HAP-1 (cell line): ENCODE measurements around the gene UBE2U.
"Not testable (repeated sequence)": the region's sequence is repeated elsewhere in the genome, so short reads cannot be mapped to it uniquely, and the experiment has no call there.

Experiments
- DNase-seq, 2 experiments: peaks; one replicate each; pipeline ENCODE4 v3.0.0-alpha.2; 2016 to 2020; ENCODE audit warnings: low spot score in 2 of 2
- H3K27me3 ChIP-seq: fragments of 250-450 bp; sonication (Bioruptor Pico); 2 replicates; pipeline ENCODE4 v1.5.1; 2020; ENCODE audit warnings: low read depth, mild to moderate bottlenecking, moderate library complexity
- H3K36me3 ChIP-seq: fragments of 250-450 bp; sonication (Bioruptor Pico); replicated peaks from 2 replicates; pipeline ENCODE4 v1.5.1; 2020; ENCODE audit warnings: mild to moderate bottlenecking
- H3K4me1 ChIP-seq: fragments of 250-450 bp; sonication (Bioruptor Pico); 2 replicates; pipeline ENCODE4 v1.5.1; 2020; ENCODE audit warnings: mild to moderate bottlenecking
- H3K4me3 ChIP-seq: fragments of 250-450 bp; sonication (Bioruptor Pico); 2 replicates; pipeline ENCODE4 v1.5.1; 2020; ENCODE audit warnings: mild to moderate bottlenecking, moderate library complexity
- H3K9me3 ChIP-seq: fragments of 250-450 bp; sonication (Bioruptor Pico); 2 replicates; pipeline ENCODE4 v1.5.1; 2020; ENCODE audit warnings: mild to moderate bottlenecking, moderate library complexity
- in situ Hi-C: fragments of 300-500 bp; cut with MboI; formaldehyde crosslinking; loops from 3 replicates; pipeline ENCODE4 v1.14.3; 2020; ENCODE audit warnings: low sequenced_read_pairs, inconsistent platforms, mixed read lengths

UBE2U gene

GRCh38 chr1:64199154-64199553, 4.3 kb upstream of the UBE2U start:
- Histone ChIP-seq H3K9me3 (no peaks in the 10 kb centered on the region), H3K27me3 (no peaks in the 10 kb centered on the region; the same call in 1 of the 2 replicates), H3K4me3 (no peak overlapping the region), H3K36me3 (no peaks in the 10 kb centered on the region), H3K4me1 (no peaks in the 10 kb centered on the region)
- no peak for DNase-seq
- in situ Hi-C loops, result no loop called here

GRCh38 chr1:64200064-64200463, 3.4 kb upstream of the UBE2U start:
- Histone ChIP-seq H3K27me3 (no peaks in the 10 kb centered on the region), H3K4me1 (no peaks in the 10 kb centered on the region), H3K36me3 (no peaks in the 10 kb centered on the region), H3K4me3 (no peak overlapping the region), H3K9me3 (no peaks in the 10 kb centered on the region)
- in situ Hi-C loops, result no loop called here
- DNase-seq, result no peak

DNA sequence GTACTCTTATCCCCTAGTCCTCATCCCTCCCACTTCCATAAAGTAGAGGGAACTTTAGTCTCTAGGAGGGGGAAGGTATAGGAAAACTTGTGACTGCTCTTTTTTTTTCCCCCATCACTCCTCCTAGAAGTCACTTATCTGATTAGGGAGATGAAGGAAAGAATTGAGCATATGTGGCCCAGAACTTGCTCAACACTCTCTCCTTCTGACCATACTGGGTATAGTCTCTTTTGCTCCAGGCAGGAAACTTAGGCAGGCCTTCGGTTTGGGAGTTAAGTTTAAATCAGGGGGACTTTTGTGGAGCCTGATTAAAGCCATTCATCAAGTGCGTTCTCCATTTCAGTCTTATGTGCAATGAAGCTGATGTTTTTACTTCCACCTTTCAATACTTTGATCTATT, 5.8 kb downstream of the UBE2U start:
- Histone ChIP-seq H3K4me1 (no peaks in the 10 kb centered on the region), H3K4me3 (no peak overlapping the region), H3K9me3 (no peaks in the 10 kb centered on the region), H3K36me3 (no peaks in the 10 kb centered on the region), H3K27me3 (peaks cover 21% of the 10 kb centered on the region)
- no peak for DNase-seq
- in situ Hi-C loops, result no loop called here

DNA sequence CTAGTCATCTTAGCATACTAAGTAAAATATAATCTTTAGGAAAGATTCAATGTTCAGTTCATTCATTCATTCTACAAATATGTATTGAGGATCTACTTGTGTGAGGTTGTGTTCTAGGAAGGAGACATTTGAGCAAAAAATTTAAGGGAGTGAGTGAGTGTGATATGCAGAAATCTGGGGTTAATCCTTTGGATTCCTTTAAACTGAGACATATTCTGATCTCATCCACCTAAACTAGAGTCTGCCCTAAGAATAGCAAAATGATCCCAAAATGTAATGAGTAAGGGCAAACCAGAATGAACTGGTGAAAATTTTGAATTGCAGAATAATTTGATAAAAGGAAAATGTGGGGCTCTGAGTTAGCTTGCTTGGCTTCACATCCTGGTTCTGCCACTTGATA, 8.6 kb downstream of the UBE2U start:
- Histone ChIP-seq H3K4me1 (no peaks in the 10 kb centered on the region), H3K9me3 (no peaks in the 10 kb centered on the region), H3K4me3 (no peak overlapping the region), H3K27me3 (peaks cover 12% of the 10 kb centered on the region), H3K36me3 (no peaks in the 10 kb centered on the region)
- in situ Hi-C loops, result no loop called here
- DNase-seq, result no peak

- Histone ChIP-seq H3K4me3 (no peak overlapping the region), H3K36me3 (no peaks in the 10 kb centered on the region), H3K4me1 (no peaks in the 10 kb centered on the region), H3K9me3 (no peaks in the 10 kb centered on the region), H3K27me3 (peaks cover 13% of the 10 kb centered on the region)
- no peak for DNase-seq
- in situ Hi-C loops, result no loop called here
Measured at GRCh38 chr1:64215576-64215975, 12.2 kb downstream of the UBE2U start.

GRCh38 chr1:64220241-64220640, 16.8 kb downstream of the UBE2U start:
- H3K36me3 ChIP-seq, result no peaks in the 10 kb centered on the region
- H3K9me3 ChIP-seq, result no peaks in the 10 kb centered on the region
- H3K4me1 ChIP-seq, result no peaks in the 10 kb centered on the region
- in situ Hi-C loops, result no loop called here
- no peak overlapping the region for H3K4me3 ChIP-seq
- peaks cover 4% of the 10 kb centered on the region for H3K27me3 ChIP-seq
- no peak for DNase-seq

DNA sequence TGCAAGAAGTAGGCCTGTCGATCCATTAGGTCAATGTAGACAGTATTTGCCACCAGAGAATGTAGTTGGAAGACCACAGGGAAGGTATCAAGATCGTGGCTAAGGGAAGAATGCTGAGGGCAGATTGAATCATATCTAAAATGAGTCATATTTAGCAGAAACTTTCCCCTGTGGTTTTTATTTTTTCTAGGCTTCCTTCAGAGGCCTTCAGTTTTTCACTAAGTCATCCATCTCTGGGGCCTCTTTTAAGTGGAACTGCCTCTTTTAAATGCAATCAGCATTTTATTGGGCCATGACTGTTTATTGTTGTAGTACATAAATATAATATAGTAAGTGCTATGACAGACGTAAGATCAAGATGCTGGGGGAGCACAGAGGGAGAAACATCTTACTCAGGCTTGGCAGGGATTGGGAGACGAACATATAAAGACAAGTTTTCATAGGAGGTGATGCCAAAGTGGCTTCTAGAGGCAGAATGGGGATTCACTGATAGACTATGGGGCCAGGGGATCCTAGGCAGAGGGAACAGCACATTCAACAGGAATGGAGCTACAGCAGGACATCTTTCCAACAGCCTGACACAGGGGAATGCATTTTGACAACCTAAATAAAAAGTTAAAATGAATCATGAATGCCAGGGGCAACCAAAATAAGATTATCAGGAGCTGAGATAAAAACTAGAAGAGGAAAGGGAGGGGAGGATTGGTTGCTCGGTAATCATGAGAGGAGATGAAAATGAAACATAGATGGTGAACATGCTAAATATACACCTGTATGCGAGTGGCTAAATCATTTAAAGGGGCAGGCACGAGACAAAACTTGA, 20.1 kb downstream of the UBE2U start:
- H3K4me1 ChIP-seq, result no peaks in the 10 kb centered on the region
- H3K36me3 ChIP-seq, result no peaks in the 10 kb centered on the region
- DNase-seq, result no peak
- peaks cover 11% of the 10 kb centered on the region for H3K27me3 ChIP-seq
- in situ Hi-C loops, result no loop called here
- no peaks in the 10 kb centered on the region for H3K9me3 ChIP-seq
- no peak overlapping the region for H3K4me3 ChIP-seq

- in situ Hi-C loops, H3K4me1 ChIP-seq, H3K36me3 ChIP-seq, H3K4me3 ChIP-seq, DNase-seq, H3K9me3 ChIP-seq: not testable (repeated sequence)
- peaks cover 11% of the 10 kb centered on the region for H3K27me3 ChIP-seq
Measured at GRCh38 chr1:64224236-64224635, 20.8 kb downstream of the UBE2U start.

DNA sequence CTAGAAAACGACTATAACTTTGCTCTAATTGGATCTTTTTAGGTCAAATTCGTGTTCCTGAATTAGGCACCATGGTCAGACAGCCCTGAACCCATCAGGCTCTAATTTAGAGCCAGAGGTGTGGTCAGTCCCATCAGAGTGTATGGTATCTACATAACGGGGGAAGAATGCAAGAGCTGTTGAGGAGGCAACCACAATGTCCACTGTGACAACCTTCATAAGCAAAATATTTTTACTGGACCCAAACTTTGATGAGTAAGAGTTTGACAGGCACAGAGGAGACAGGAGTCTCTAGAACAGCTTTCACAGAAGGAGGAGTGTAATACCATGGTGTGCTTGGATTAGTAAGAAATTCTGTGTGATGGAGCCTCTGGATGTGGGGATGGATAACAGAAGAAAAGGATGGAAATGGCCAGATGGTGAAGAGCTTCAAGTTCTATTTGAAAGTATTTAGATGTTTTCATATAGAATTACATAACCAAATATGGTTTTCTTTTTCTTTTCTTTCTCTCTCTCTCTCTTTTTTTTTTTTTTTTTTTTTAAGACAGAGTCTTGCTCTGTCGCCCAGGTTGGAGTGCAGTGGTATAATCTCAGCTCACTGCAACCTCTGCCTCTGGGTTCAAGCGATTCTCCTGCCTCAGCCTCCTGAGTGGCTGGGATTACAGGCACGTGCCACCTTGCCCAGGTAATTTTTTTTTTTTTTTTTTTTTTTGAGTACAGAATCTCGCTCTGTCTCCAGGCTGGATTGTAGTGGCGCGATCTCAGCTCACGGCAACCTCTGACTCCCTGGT, 24.9 kb downstream of the UBE2U start:
- H3K4me3 ChIP-seq, result no peak overlapping the region
- H3K27me3 ChIP-seq, result peaks cover 22% of the 10 kb centered on the region
- H3K9me3 ChIP-seq, result no peaks in the 10 kb centered on the region
- no peaks in the 10 kb centered on the region for H3K36me3 ChIP-seq
- in situ Hi-C loops, result no loop called here
- no peaks in the 10 kb centered on the region for H3K4me1 ChIP-seq
- no peak for DNase-seq

- in situ Hi-C loops, result no loop called here
- DNase-seq, result no peak
- peaks cover 26% of the 10 kb centered on the region for H3K27me3 ChIP-seq
Measured at GRCh38 chr1:64229307-64229706, 25.9 kb downstream of the UBE2U start.

GRCh38 chr1:64231153-64231552, 27.7 kb downstream of the UBE2U start:
- Histone ChIP-seq H3K4me3 (no peak overlapping the region), H3K4me1 (no peaks in the 10 kb centered on the region), H3K36me3 (no peaks in the 10 kb centered on the region), H3K27me3 (peaks cover 27% of the 10 kb centered on the region), H3K9me3 (no peaks in the 10 kb centered on the region)
- in situ Hi-C loops, result no loop called here
- no peak for DNase-seq

More at GRCh38 chr1:64229307-64229706, 25.9 kb downstream of the UBE2U start:
- H3K4me1 ChIP-seq, result no peaks in the 10 kb centered on the region
- no peaks in the 10 kb centered on the region for H3K9me3 ChIP-seq
- no peak overlapping the region for H3K4me3 ChIP-seq
- H3K36me3 ChIP-seq, result no peaks in the 10 kb centered on the region

DNA sequence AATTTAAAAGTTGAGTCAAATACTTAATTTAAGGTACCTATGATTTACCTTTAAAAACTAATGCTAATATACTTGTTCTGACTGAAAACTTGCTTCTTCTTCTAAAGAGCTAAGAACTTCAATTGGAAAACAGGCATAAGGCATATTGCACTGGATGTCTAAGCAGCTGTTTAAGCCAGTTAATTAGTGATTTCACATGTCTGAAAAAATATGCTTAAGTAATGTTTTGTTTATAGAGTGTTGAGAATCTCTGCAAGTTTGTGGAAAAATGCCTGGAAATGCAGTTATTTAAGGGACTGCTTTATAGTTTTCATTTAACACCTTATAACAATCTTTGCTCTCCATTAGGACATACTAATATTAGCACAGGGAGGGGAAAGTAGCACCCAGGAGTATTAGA, 28.2 kb downstream of the UBE2U start:
- in situ Hi-C loops, result no loop called here
- H3K9me3 ChIP-seq, result no peaks in the 10 kb centered on the region
- DNase-seq, result no peak
- no peaks in the 10 kb centered on the region for H3K36me3 ChIP-seq
- no peak overlapping the region for H3K4me3 ChIP-seq
- H3K4me1 ChIP-seq, result no peaks in the 10 kb centered on the region
- peaks cover 24% of the 10 kb centered on the region for H3K27me3 ChIP-seq

DNA sequence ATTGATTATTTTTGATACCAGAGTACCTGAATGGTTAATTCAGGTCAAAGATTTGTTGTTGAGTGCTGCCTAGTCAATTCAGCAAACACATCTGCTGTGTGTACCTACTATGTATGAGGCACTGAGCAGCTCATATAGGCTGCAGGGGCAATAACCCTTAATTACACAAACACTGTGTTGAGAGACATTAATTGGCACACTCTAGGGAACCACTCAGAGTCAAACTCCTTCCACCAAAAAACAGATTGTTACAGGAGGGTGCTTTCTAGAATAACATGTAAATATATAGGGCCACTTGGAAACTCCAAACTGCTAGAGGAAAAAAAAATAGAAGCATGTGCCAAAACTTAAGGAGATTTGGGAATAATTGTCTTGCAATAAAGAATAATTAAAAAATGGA, 31.3 kb downstream of the UBE2U start:
- Histone ChIP-seq H3K9me3 (no peaks in the 10 kb centered on the region), H3K4me3 (no peak overlapping the region), H3K27me3 (peaks cover 22% of the 10 kb centered on the region), H3K36me3 (no peaks in the 10 kb centered on the region), H3K4me1 (no peaks in the 10 kb centered on the region)
- no peak for DNase-seq
- in situ Hi-C loops, result no loop called here

DNA sequence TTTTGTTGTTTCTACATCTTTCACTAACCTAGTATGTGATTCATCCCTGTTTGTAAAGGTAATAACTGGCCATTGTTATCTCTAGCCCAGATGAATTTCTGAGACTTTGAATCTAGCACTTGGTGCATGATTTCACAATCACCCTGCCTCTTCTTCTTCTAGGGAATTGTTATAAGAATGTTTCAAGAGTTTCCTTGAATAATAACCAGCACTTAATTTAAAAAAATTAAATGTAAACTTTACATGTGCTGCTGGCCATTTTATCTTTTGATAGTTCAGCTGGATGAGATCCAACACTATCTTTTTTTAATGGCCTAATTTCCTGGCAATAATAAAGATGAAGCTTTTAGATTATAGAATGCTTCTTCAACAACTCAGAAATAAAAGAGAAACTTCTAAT, 31.8 kb downstream of the UBE2U start:
- no peak for DNase-seq
- Histone ChIP-seq H3K4me3 (no peak overlapping the region), H3K36me3 (no peaks in the 10 kb centered on the region), H3K4me1 (no peaks in the 10 kb centered on the region), H3K9me3 (no peaks in the 10 kb centered on the region), H3K27me3 (peaks cover 22% of the 10 kb centered on the region)
- in situ Hi-C loops, result no loop called here
